ENCODE measurements around the gene NRAP.

Gene NRAP

DNA sequence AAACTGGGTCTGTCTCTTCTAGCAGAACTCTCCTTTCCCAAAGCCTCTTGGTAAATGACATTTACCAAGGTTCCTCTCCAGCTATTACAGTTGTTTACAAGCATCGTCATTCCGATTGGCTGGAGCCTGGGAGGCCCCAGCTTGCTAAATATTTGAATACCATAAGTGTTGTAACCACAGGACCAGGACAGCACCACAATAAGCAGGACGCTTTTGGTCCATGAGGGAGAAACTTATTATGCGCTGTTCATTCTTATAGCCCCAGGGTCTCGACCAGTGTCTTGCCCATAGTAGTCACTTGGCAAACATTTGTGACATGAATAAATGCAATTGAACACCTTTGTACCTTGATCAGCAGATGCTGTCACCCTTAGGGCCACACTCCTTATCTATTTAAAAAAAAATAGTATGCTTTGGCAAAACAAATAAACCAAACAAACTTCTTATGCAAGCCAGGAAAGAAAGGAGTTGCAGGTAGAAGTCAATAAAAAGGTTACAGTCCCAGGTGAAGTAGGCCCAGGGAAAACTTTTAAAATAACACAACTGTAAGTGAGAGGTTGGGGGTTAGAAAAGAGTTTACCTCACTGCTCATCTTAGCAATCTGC is 32.8 kb downstream of the NRAP start:
- no peak for DNase-seq

DNA sequence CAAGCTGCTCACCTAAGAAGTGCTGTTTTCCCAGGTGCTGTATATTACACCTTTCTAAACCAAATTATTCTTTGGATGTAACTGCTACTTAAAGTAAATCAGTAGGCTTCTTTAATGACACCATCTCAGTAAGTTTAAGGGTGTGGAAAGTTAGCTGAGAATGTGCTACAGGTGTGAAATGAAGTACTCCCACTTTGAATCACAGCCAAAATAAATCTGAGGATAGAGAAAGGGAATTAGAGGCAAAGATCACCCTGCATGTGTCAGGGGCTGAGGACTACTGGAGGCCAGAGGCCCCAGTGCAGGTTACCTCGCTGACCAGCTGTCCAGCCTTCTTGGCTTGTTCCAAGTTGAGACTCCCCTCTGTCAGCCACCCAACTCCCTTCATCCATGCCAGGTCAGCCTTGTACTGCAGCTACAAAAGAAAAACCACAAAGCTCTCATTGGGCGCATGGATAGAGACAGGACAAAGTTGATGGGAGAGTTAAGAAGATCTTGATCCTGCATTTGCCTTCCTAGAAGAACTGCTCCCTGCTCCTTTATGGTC is 35.2 kb downstream of the NRAP start:
- no peak for DNase-seq

DNA sequence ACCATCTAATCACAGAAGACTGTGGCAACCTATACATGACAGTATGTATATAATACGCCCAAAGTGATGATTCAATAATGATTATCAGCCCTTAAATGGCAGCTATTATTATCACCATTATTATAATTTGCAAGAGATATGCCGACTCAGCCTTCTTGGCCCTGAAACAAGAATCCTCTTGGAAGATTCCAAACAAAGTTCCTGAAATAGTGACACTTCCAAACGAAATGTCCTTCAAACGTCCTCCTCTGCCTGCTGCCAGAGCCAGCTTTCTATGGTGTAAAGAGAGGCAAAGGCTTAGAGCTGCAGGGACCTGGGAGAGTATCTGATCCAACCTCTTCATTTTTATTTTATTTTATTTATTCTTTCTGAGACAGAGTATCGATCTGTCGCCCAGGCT is 36.0 kb downstream of the NRAP start:
- no peak for DNase-seq

DNA sequence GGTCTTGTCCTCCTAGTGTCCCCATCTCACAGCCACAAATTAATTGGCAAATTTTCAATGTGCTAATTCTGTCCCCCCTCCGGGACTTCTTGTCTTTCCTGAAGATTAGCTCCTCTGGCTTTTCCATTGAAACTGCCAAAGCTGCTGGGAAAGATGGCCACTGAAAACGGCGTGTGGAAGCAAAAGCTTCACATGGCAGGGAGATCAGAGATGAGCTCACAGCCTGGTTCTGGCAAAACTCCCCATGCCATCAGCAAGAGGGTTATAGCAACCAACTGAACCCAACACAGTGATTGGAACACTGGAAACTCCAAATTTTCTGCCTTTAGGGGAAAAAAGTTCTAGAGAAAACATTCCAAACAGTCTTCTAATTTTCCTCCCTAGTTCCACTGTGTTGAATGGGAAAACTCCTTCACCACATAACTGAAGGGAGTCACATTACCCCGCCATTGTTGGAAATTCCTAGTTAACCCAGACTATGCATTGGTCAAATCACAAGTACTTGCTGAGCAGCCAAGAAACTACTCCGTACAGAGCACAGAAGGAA is 37.0 kb downstream of the NRAP start:
- no peak for DNase-seq

DNA sequence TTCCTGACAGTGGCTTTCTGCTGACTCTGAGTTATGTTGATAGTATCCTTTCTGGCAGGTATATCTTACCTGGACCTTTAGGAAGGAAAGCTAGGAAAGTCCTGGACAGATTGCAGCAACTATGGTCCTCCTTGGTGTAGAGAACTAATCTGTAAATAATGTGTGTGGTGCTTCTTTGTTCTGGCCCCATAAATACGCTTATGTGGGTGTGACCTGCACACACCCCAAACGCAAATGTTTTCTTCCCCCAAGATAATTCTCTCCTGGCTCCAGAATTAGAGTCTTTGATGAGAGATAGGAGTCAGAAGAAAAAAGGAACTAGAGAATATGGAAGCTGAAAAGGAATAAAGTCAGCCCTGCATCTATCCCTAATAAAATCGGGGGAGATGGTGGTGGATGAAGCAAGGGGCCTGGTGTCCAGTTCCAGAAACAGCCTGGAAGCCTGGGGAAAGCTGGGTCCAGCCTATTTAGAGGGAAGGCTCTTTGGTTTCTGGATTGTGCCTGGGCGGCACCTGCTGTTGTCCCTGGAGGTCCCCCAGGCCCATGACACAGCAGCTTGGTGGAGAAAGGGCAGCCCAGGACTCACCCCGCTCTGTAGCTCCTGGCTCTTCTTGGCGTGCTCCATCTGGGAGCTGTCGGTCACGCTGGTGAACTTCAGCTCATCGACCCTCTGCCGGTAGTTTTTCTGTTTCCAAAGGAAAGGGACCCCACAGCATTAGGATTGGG is 38.2 kb downstream of the NRAP start:
- DNase-seq: no peak

DNA sequence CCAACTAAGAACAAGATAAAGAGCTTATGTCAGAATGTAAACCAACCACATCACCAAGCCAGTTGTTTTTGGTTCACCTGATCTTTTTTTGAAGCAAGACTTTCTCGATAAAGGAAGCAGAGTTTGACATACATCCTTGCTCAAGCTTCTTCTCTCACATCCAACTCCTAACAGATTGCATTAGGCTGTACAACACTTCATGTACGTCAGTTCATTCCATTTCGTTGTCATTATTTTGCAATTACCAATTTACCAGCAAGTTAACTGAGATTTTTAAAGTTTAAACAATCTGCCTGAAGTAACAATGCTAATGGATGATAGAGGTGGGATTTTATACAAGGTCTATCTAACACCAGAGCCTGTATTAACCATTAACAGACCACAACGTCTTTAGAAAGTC is 41.0 kb downstream of the NRAP start:
- no peak for DNase-seq

DNA sequence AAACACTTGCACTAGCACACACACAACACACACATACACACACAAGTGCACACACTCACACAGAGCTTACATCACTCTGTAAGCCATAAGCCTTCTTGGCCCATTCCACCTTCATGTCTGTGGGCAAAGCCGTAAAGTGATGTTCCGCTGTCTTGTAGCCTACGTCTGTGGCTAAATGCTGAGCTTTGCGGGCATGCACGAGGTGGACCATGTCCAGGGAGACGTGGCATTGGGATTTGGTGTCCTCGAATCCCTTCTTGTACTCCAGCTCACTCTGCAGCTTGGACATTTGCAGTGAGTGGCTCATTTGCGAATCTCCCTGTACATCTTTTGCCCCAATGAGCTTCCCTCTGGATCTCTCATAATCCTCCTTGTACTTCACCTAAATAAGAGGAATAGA is 42.0 kb downstream of the NRAP start:
- no peak for DNase-seq

DNA sequence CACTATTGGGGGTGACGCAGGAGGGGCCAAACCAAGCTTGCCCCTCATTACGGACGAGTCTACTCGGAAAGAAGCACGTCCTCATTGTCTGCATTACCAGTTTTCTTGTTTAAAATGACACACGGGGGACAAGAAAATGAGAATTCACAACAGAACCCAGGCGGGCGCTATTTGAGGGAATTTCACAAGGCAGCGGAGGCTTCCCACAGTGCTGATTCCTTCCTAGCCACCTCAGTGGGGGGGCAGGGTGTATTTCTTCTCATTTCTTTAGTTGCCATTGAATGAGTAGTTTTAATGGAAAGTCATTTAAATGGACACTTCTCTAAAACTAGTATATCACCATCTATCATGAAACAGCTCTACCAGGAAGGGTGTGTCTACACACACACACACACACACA is 42.9 kb downstream of the NRAP start:
- no peak for DNase-seq

DNA sequence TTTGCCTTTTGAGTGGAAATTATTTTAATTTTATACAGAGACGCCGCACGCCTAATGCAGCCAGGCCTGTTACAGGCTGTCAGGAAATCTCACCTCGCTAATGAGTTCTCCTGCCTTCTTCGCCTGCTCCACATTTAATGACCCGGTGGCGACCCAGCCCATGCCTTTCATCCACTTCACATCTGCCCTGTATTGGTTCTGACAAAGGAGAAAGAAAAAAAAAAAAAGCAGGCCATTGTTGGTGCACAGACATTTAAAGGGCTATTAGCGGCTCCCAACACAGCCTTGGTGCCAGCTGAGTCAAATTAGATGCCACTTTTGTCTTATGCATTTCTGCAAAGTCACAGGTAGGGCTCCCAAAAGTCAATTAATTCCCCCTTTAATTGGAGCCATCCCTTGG is 43.3 kb downstream of the NRAP start:
- no peak for DNase-seq

DNA sequence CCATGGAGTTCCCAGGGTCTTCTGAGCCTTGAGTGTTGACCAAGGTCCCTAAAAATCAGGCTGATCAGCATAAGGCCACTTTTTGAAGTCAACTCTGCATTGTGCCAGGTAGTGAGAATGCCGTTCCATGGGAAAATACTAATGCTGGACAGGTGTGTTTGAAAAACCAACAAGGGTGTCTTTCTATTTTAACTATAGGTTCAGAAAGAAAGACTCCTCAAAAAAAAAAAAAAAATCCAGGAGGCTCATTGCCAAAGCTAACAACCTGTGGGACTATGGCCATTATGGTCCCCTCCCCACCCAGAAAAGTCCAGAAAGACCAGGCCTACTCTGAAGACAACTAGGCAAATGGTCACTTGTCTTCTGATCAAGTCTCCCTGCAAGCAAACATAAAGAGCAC is 44.4 kb downstream of the NRAP start:
- no peak for DNase-seq

DNA sequence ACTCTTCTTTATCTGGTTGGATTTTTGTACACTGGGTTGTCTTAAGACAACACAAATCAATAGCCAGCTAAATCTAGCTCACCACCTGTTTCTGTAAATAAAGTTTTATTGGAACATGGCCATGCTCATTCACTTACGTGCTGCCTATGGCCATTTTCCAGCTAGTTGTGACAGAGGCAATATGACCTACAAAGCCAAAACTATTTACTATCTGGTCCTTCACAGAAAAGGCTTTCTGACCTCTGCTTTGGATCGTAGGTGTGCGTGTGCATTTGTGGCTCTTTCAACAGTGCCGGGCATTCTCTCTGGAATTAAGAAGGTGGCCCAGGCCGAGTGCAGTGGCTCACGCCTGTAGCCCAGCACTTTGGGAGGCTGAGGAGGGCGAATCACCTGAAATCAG is 45.5 kb downstream of the NRAP start:
- no peak for DNase-seq

DNA sequence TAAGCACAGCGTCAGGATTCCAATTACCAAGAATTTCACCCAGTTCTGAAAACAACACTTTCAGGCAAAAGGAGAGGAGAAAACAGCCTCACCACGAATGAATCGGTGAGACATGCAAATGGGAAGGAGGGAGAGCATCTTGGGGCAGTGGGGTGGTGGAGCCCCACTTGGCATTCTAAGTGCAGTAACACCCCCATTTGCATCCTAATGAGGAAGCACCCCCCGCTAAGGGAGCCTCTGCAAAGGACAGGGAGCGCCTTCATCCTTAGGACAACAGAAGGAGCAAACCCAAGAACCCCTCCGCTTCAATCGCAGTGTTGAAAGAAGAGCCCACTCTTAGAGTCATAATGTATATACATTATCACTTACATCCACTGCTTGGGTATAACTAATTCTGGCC is 46.8 kb downstream of the NRAP start:
- no peak for DNase-seq

DNA sequence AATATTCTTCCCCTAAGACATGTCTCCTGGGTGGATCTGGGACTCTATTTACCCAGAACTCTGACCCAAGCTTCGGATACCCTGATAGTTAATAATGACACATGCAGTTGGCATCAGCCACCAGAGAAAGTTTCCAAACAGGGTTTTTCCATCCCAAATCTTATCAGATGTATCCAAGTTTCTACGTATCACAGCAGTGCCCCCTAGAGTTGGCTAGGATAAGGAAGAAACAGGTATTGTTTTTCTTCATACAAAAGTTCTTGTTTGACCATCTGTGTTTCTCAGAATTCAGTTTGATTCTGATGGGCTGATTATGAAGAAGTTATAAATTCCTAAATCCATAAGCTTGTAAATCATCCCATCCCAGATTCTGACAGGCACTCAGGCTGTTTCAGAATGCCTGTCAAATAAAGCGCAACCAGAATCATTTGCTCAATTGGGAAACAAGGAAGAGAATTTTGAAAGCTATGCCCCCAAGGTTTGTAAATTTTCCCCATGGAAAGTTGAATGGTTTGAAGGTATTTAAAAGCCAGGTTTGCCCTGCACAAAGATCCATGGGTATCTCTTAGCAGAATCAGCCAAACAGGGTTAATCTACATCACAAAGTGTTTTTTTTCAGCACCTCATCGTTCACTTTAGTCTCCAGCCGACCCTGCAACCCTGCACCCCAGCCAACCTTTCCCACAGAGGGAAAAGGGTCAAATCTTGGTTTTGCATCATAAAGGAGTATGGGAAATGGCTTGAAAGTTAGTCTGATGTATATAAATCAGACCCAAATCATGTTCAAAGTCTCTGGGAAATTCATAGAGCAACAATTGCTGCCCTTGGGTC is 47.4 kb downstream of the NRAP start:
- no peak for DNase-seq

DNA sequence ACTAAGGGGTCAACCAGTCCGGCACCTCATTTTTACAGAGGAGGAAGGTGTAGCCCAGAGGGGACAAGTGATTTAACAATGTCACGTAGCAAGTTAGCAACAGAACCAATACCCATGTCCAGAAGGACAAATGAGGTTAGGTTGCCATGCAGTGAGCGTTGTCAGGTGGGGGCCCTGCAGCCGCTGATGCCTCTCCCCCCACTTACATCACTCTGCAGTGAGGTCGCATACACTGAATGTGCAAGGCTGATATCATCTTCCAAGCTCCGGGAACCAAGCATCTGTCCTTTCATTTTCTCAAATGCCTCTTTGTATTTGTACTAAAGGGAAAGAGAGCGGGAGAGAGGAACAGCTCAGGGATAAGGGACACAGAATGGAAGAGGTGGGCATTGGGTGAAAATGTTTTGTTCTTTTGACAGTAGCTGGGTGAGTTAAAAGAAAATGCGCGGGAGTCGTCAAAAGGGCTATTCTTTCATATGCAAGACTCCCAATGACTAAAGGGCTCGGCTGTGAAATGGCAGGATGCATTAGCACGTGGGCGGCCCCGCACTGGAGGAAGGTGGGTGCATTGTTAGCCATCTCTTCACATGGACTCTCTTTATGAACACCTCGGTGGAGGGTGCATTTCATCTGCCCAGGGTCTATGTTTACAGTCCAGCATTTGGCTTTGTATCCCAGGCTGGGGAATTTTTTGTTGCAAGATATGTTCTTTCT is 49.7 kb downstream of the NRAP start:
- no peak for DNase-seq

DNA sequence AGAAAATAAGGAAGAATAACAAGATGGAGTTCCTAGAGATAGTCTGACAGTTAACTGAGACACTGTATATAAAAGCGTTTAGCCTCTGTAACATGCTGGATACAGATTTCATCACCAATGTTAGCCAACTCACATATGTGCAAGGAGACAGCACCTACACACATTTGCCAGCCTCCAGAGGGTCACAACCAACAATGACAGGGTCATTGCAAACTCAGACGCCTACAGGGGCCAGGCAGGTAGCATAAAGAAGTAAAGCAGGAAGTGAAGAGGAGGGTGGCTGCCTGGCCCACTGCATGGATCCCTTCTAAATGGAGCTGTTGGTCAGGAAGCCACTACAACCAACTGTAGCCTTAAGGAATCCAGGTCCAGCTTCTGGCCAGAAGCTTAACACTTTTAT is 50.4 kb downstream of the NRAP start:
- no peak for DNase-seq

DNA sequence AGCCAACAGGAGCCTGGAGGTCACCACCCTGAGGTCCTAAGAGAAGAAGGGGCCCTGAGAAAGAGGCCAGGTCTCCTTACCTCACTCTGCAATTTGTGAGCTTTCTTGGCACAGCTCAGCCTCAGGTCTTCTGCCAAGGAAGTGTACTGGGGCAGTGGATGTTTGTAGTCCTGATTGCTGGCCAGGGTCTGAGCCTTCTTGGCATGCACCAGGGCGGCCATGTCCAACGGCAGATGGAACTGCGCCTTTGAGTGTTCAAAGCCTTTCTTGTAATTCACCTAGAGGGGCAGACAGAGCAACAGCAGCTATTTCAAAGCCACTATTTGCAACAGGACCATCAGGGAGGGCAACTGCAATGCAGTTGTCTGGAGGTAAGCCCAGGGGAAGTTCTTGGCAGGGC is 51.7 kb downstream of the NRAP start:
- DNase-seq: no peak

DNA sequence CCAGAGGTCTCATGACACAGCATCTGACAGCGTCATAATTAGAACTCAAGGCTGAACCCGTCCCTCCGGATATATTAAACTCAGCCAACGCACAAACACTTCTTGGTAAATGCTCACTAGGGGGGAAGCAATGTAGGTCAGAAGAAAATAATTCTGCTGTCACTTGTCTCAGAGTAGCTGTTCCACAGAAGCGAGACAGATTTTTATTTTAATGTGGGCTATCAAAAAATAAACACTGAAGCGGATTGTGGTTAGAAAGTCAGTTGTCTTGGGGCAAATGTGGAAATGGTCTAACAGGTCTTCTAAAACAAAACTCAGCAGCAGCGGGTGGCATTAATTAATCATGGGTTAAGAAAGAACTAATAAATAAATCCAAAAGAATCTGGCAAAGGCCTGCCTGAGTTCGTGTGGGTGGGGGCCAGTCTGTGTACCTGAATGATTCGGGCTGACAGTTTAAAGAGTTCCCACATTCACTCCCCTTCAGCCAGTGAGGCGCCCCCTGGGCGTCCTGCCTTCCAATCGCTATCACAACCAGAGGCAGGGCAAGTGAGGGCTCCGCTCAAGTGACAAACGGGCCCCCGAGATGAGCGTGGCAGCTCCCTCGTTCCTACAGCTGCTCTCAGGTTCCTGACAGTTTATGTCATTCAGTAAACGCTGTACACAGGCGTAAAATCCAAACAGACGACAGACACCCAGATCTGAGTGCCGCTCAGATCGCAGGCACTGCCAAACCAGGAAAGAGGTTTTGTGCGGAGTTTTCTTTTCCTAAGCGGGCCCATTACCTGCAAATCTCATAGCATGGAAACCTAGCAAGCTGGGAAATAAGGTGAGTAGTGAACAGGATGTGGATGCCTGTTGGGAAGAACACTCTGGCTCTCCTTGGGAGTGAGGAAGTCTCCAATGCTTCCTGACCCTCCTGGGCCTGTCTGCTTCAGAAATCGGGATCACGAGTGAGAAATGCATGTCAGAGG is 52.9 kb downstream of the NRAP start:
- DNase-seq: no peak

DNA sequence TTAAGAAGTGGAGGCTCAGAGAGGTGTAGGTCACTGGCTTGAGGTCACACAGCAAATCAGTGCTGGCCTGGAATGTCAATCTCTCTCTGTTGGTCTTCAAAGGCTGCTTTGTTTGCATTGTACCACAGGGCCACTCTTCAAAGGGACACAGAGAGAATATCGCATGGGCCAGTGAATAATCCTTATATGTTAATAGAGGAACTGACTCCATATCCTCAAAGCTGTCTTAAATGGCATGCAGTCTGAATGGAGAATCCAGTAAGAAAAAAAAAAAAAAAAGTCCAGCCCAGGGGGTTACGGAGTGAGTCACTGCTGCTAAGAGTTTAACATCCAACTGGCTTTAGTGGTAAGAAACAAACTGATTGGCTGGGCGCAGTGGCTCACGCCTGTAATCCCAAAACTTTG is 54.1 kb downstream of the NRAP start:
- no peak for DNase-seq

DNA sequence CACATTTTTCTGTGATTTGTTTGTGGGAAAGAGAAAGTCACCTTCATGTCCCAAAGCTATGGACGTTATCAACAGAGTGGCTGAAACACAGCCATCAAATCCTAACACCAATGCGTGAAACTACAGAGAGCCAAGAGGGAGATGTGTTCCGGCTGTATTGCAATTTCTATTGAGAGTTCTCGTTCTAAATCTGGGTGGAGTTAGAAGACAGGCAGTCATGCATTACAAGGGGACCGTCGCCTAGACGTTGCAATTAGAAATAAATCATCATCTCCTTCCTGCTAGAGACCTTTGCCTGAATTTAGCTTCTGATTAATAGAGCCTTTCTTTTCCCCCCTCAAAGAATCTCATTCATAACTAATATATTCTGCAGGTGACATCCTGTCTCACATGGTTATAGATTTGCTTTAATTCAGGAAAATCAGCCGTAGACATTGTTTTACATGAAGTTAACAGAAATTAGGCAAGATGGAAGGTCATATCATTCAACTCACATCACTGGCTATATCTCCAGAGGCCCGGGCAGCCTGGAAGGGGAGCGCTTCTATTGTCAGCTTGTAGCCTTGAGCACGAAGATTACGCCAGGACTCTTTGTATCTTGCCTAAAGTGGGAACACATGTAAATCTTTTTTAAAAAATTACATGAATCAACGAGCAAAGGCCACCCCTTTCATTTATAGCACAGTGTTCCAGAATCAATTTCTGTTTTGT is 58.4 kb downstream of the NRAP start:
- no peak for DNase-seq

DNA sequence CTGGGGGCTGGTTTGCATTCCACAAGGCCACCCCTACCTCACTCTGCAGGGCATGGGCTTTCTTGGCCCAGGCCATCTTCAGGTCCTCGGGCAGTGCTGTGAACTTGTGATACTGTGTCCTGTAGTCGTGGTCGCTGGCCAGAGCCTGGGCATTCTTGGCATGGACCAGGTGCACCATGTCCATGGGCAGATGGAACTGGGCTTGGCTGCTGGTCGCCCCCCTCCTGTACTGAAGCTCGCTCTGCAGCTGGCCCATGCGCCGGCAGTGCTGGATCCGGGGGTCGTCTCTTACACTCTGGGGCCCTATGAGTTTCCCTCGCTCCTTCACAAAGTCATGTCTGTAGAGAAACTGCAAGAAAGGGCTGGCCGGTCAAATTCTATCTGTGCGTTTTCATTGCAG is 59.3 kb downstream of the NRAP start:
- DNase-seq: no peak
